ENCODE data around the gene CRYZ.

The CRYZ gene

GRCh38 chr1:74729741-74730478, 2.9 kb downstream of the CRYZ start:
- DNase-seq (ENCODE audit: low read depth): no peak

GRCh38 chr1:74728736-74729135, 4.1 kb downstream of the CRYZ start:
- no peak for DNase-seq (ENCODE audit: low read depth)

- no peak for DNase-seq (ENCODE audit: low read depth)
Measured at GRCh38 chr1:74726063-74726462, 6.8 kb downstream of the CRYZ start.

GRCh38 chr1:74717626-74718025, 15.2 kb downstream of the CRYZ start:
- no peak for DNase-seq (ENCODE audit: low read depth)

- no peak for DNase-seq (ENCODE audit: low read depth)
Measured at GRCh38 chr1:74716822-74717221, 16.0 kb downstream of the CRYZ start.

GRCh38 chr1:74715806-74716205, 17.0 kb downstream of the CRYZ start:
- DNase-seq (ENCODE audit: low read depth): no peak

GRCh38 chr1:74715236-74715502, 17.7 kb downstream of the CRYZ start:
- DNase-seq (ENCODE audit: low read depth): no peak

GRCh38 chr1:74714429-74715235, 18.2 kb downstream of the CRYZ start:
- no peak for DNase-seq (ENCODE audit: low read depth)

- no peak for DNase-seq (ENCODE audit: low read depth)
Measured at GRCh38 chr1:74713849-74714248, 19.0 kb downstream of the CRYZ start.

GRCh38 chr1:74712881-74713280, 20.0 kb downstream of the CRYZ start:
- DNase-seq (ENCODE audit: low read depth): no peak

GRCh38 chr1:74703386-74704182, 29.3 kb downstream of the CRYZ start:
- DNase-seq (ENCODE audit: low read depth): no peak

- DNase-seq (ENCODE audit: low read depth): no peak
Measured at GRCh38 chr1:74699331-74699730, 33.5 kb downstream of the CRYZ start.

GRCh38 chr1:74697832-74698231, 35.0 kb downstream of the CRYZ start:
- DNase-seq (ENCODE audit: low read depth): no peak

GRCh38 chr1:74693473-74693872, 39.4 kb downstream of the CRYZ start:
- DNase-seq (ENCODE audit: low read depth): no peak

GRCh38 chr1:74690909-74691308, 41.9 kb downstream of the CRYZ start:
- no peak for DNase-seq (ENCODE audit: low read depth)

GRCh38 chr1:74690364-74690696, 42.5 kb downstream of the CRYZ start:
- DNase-seq (ENCODE audit: low read depth): no peak

GRCh38 chr1:74689621-74690363, 43.1 kb downstream of the CRYZ start:
- peak; percentile 14 for DNase-seq (ENCODE audit: low read depth)

- DNase-seq (ENCODE audit: low read depth): no peak
Measured at GRCh38 chr1:74686928-74687327, 45.9 kb downstream of the CRYZ start.

- no peak for DNase-seq (ENCODE audit: low read depth)
Measured at GRCh38 chr1:74684301-74684700, 48.5 kb downstream of the CRYZ start.

- DNase-seq (ENCODE audit: low read depth): no peak
Measured at GRCh38 chr1:74683656-74684055, 49.2 kb downstream of the CRYZ start.

- no peak for DNase-seq (ENCODE audit: low read depth)
Measured at GRCh38 chr1:74681851-74682250, 51.0 kb downstream of the CRYZ start.

GRCh38 chr1:74681449-74681848, 51.4 kb downstream of the CRYZ start:
- no peak for DNase-seq (ENCODE audit: low read depth)

All from stimulated activated CD8-positive, alpha-beta memory T cell treated with anti-CD3 and anti-CD28 coated beads, Interleukin-15, amount 100 ng/mL, for 1 hour (primary cell).